Activated CD8-positive, alpha-beta T cell treated with anti-CD3 and anti-CD28 coated beads for 36 hours (primary cell): ENCODE results near the gene SLC3A2. TPM values are rescaled to one million over a fixed set of nuclear protein-coding genes. Genes with fewer than 3 reads are reported as not detected.
A peak's percentile ranks its signal among the peaks of the same experiment; 100 is the strongest.

Experiments used
- ATAC-seq: fragments of 200-7000 bp; cut with Tn5 transposase; one replicate; pipeline ENCODE4 v1.10.0; 2021; ENCODE audit warnings: mild to moderate bottlenecking, moderate library complexity
- CTCF ChIA-PET: fragments of 350-600 bp; sonication (Branson Sonifier 250); formaldehyde crosslinking; loops from one replicate; lab custom pipeline; 2021; ENCODE audit warnings: antibody characterized with exemption; lab: Charles Lee
- POLR2A ChIA-PET: fragments of 350-600 bp; sonication (Branson Sonifier 250); formaldehyde crosslinking; loops from one replicate; lab custom pipeline; 2021; ENCODE audit warnings: antibody characterized with exemption; lab: Charles Lee
- DNase-seq: peaks from one replicate; pipeline ENCODE4 v3.0.0-alpha.2; 2020
- H3K27ac Mint-ChIP-seq: one replicate; pipeline ENCODE4 v1.8.0; 2021; ENCODE audit warnings: mild to moderate bottlenecking, mixed read lengths
- H3K27me3 Mint-ChIP-seq: one replicate; pipeline ENCODE4 v1.8.0; 2021; ENCODE audit warnings: mixed read lengths
- H3K36me3 Mint-ChIP-seq: one replicate; pipeline ENCODE4 v1.8.0; 2021; ENCODE audit warnings: low read depth, mixed read lengths
- H3K4me1 Mint-ChIP-seq: one replicate; pipeline ENCODE4 v1.8.0; 2021; ENCODE audit warnings: low read depth, mixed read lengths
- H3K4me3 Mint-ChIP-seq: one replicate; pipeline ENCODE4 v1.8.0; 2021; ENCODE audit warnings: mild to moderate bottlenecking, moderate library complexity, mixed read lengths
- H3K9me3 Mint-ChIP-seq: one replicate; pipeline ENCODE4 v1.8.0; 2021; ENCODE audit warnings: mixed read lengths
- CTCF ChIP-seq: fragments of 200-600 bp; IDR thresholded peaks from one replicate; pipeline ENCODE4 v1.8.0; 2022; ENCODE audit warnings: antibody characterized with exemption, mild to moderate bottlenecking
- intact Hi-C: fragments of 100-400 bp; cut with micrococcal nuclease; formaldehyde crosslinking; loops from one replicate; pipeline ENCODE4 v1.10.0; 2022
- total RNA-seq, 2 experiments: library from RNA; stranded (reverse); gene quantifications; one replicate each; pipeline ENCODE4 v1.2.3, GENCODE V29; 2021

The SLC3A2 gene
- total RNA-seq, 2 experiments from 2014 or later, result 299 to 315 TPM

DNA sequence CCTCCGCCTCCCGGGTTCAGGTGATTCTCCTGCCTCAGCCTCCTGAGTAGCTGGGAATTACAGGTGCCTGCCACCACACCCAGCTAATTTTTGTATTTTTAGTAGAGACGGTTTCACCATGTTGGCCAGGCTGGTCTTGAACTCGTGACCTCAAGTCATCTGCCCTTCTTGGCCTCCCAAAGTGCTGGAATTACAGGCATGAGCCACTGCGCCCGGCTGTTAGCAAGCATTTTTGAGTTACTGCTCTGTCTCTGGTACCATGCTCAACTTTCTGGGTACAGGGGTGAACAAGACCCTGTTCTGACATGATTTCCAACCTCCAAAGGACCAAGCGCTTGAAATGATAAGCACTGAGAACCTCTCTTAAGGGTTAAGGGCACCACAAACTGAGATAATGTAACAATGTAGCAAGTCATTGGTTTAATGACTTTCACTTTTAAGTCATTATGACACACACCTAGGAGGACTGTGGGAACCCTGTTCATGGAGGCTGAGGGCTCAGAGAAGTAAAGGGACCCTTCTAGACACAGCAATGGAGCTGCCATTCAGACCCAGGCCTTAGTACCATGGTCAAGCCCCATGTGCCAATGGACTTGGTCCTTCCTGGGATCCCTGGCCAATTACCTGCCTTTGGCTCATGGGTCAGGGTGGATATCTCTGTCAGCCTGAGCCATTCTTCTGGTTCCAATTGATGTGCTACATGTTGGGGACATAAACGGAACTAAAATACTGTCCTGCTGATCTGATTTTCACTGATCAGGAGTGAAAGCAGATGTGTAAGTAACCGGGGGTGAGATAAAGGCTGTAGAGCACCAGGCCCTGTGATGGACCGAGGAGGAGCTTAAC is 11.6 kb downstream of the SLC3A2 start:
- TF ChIP-seq CTCF, result no peak
- Mint-ChIP-seq H3K4me3 (no peak overlapping the region), H3K27ac (no peak overlapping the region), H3K36me3 (peaks cover 29% of the 10 kb centered on the region), H3K27me3 (peaks cover 2% of the 10 kb centered on the region), H3K4me1 (peaks cover 23% of the 10 kb centered on the region), H3K9me3 (no peaks in the 10 kb centered on the region)
- ChIA-PET CTCF (interaction anchor here (4.3 kb wide), 1 partner anchor 14 kb away, joined by 28 read pairs; no protein-coding TSS in a partner anchor), POLR2A (interaction anchor here (2.1 to 15.6 kb wide), 2 partner anchors 10 to 40 kb away, joined by 12 to 495 read pairs; no protein-coding TSS in a partner anchor)
- intact Hi-C loops, result no loop called here
- DNase-seq (no peak), ATAC-seq (peak; percentile 49)

DNA sequence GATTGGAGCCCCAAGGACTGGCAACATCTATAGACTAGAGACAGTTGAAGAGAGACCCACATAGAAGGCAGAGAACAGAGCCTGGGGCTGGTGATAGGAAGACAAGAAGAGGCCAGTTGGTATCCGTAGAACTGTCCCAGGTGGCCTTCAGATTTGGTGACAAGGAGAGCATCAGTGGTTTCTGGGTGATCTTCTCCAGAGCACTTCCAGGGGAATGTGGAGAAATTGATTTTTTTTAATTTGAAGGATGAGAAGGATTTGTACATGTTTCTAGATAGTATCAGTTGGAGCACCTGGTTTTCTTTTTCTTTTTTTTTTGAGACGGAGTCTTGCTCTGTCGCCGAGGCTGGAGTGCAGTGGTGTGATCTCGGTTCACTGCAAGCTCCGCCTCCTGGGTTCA is 14.8 kb downstream of the SLC3A2 start:
- no peak for ATAC-seq
- no peaks in the 10 kb centered on the region for H3K36me3 Mint-ChIP-seq
- no peak overlapping the region for H3K27ac Mint-ChIP-seq
- no peak overlapping the region for H3K4me3 Mint-ChIP-seq
- peaks cover 8% of the 10 kb centered on the region for H3K4me1 Mint-ChIP-seq
- DNase-seq, result no peak
- no peak for TF ChIP-seq CTCF
- no peaks in the 10 kb centered on the region for H3K9me3 Mint-ChIP-seq
- peaks cover 12% of the 10 kb centered on the region for H3K27me3 Mint-ChIP-seq
- intact Hi-C loops, result no loop called here
- ChIA-PET POLR2A (interaction anchor here (0.9 to 1.5 kb wide), 2 partner anchors 14 to 91 kb away, joined by 3 to 4 read pairs; no protein-coding TSS in a partner anchor), CTCF (interaction anchor here (4.3 kb wide), 1 partner anchor 11 kb away, joined by 28 read pairs; no protein-coding TSS in a partner anchor)

- no peaks in the 10 kb centered on the region for H3K9me3 Mint-ChIP-seq
- intact Hi-C loops, result no loop called here
- peaks cover 7% of the 10 kb centered on the region for H3K4me1 Mint-ChIP-seq
- ATAC-seq (no peak), DNase-seq (no peak)
- H3K27ac Mint-ChIP-seq, result no peak overlapping the region
- peaks cover 12% of the 10 kb centered on the region for H3K27me3 Mint-ChIP-seq
- ChIA-PET CTCF (interaction anchor here (1.5 kb wide), 1 partner anchor 79 kb away, joined by 3 read pairs; no protein-coding TSS in a partner anchor), POLR2A (interaction anchor here (1.5 kb wide), 1 partner anchor 92 kb away, joined by 3 read pairs; no protein-coding TSS in a partner anchor)
- no peak overlapping the region for H3K4me3 Mint-ChIP-seq
- no peaks in the 10 kb centered on the region for H3K36me3 Mint-ChIP-seq
- no peak for TF ChIP-seq CTCF
These were observed 15.4 kb downstream of the SLC3A2 start for GRCh38 chr11:62896049-62896448.

GRCh38 chr11:62897311-62897710 is 16.6 kb downstream of the SLC3A2 start:
- Mint-ChIP-seq H3K4me1 (peaks cover 7% of the 10 kb centered on the region), H3K27me3 (peaks cover 12% of the 10 kb centered on the region), H3K9me3 (no peaks in the 10 kb centered on the region), H3K4me3 (no peak overlapping the region), H3K36me3 (no peaks in the 10 kb centered on the region), H3K27ac (no peak overlapping the region)
- DNase-seq (no peak), ATAC-seq (no peak)
- ChIA-PET CTCF (interaction anchor here (1.4 to 2.6 kb wide), 3 partner anchors 8 to 126 kb away, joined by 3 to 9 read pairs (median 6); no protein-coding TSS in a partner anchor), POLR2A (interaction anchor here (1.0 to 2.3 kb wide), 3 partner anchors 8 to 13 kb away, joined by 3 to 7 read pairs (median 6); no protein-coding TSS in a partner anchor)
- intact Hi-C loops, result no loop called here
- TF ChIP-seq CTCF, result no peak
